Mucosa of stomach (tissue), 1 donor: Measurements from ENCODE around the gene NRARP.
"Not testable (repeated sequence)": the region's sequence is repeated elsewhere in the genome, so short reads cannot be mapped to it uniquely, and the experiment has no call there.

ENCODE experiments used
- H3K27me3 ChIP-seq: one replicate; pipeline ENCODE4 v1.7.0; 2013; ENCODE audit warnings: mild to moderate bottlenecking, low read length; ENCODE audit not compliant: control insufficient read depth, insufficient read depth
- H3K36me3 ChIP-seq: one replicate; pipeline ENCODE4 v1.7.0; 2013; ENCODE audit warnings: low read length; ENCODE audit not compliant: control insufficient read depth, insufficient read depth
- H3K4me1 ChIP-seq: one replicate; pipeline ENCODE4 v1.7.0; 2013; ENCODE audit warnings: mild to moderate bottlenecking, low read length; ENCODE audit not compliant: control insufficient read depth, insufficient read depth
- H3K4me3 ChIP-seq: one replicate; pipeline ENCODE4 v1.7.0; 2013; ENCODE audit warnings: low read length
- H3K9ac ChIP-seq: one replicate; pipeline ENCODE4 v1.7.0; 2013; ENCODE audit warnings: mild to moderate bottlenecking, low read length, moderate library complexity
- H3K9me3 ChIP-seq: one replicate; pipeline ENCODE4 v1.7.0; 2013; ENCODE audit warnings: mild to moderate bottlenecking, low read length, moderate library complexity; ENCODE audit not compliant: control insufficient read depth
- donor health status: Pancreatic carcinoma.

The NRARP gene

GRCh38 chr9:137263506-137263905 lies 38.6 kb downstream of the NRARP start:
- Histone ChIP-seq H3K27me3 (no peaks in the 10 kb centered on the region), H3K9ac (no peak overlapping the region), H3K4me1 (peaks cover 8% of the 10 kb centered on the region), H3K36me3 (peaks cover 4% of the 10 kb centered on the region), H3K4me3 (no peak overlapping the region), H3K9me3 (no peaks in the 10 kb centered on the region)

DNA sequence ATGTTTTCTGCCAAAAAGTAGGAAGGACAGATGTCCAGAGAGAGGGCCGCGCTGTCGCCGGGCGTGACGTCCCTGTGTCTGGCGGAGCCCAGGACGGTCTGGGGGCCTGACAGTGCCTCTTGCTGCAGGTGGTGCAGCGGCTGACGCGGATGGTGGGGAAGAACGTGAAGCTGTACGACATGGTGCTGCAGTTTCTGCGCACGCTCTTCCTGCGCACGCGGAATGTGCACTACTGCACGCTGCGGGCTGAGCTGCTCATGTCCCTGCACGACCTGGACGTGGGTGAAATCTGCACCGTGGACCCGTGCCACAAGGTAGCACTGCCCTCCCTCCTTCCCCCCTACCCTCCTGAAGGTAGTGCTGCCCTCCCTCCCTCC lies 39.2 kb downstream of the NRARP start:
- Histone ChIP-seq H3K4me1 (peaks cover 2% of the 10 kb centered on the region), H3K36me3 (peaks cover 4% of the 10 kb centered on the region), H3K4me3 (no peak overlapping the region)

GRCh38 chr9:137262173-137262908 lies 39.7 kb downstream of the NRARP start:
- H3K9ac ChIP-seq, H3K27me3 ChIP-seq, H3K9me3 ChIP-seq, H3K4me3 ChIP-seq, H3K36me3 ChIP-seq, H3K4me1 ChIP-seq: not testable (repeated sequence)

More for the DNA sequence above, 39.2 kb downstream of the NRARP start:
- Histone ChIP-seq H3K9me3 (no peaks in the 10 kb centered on the region), H3K27me3 (no peaks in the 10 kb centered on the region), H3K9ac (no peak overlapping the region)

DNA sequence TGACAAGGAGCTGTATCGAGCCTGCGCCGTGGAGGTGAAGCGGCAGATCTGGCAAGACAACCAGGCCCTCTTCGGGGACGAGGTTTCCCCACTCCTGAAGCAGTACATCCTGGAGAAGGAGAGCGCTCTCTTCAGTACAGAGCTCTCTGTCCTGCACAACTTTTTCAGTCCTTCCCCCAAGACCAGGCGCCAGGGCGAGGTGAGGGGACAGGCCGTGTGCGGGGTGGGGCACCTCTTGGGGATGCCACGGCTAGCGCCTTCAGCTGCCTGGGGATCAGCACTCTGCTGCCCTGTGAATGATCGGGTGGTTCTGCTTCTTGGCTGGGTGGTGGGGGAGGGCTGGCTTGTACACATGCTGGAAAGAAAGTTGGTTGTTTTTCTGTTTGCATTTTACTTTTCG lies 45.2 kb downstream of the NRARP start:
- Histone ChIP-seq H3K9me3 (no peaks in the 10 kb centered on the region), H3K27me3 (no peaks in the 10 kb centered on the region), H3K4me1 (peaks cover 31% of the 10 kb centered on the region), H3K9ac (no peak overlapping the region), H3K4me3 (no peak overlapping the region), H3K36me3 (no peaks in the 10 kb centered on the region)

DNA sequence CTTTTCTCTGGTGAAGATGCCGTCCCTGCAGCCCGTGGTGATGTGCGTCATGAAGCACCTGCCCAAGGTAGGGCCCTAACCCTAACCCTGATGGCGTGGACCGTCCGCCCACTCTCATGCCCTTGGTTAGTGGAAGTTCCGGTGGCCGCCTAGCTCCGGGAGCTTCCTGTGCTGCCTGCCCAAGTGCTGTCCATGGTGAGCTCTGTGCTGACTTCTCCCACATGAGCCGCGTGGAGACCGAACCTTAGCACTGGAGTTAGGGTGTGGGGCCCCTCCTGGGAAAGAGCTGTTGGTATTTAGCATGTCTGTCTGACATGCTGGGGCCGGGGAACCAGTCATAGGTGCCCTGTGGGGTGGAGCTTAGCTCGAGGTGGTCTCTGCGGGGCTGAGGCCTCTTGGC lies 45.7 kb downstream of the NRARP start:
- no peaks in the 10 kb centered on the region for H3K9me3 ChIP-seq
- H3K4me1 ChIP-seq = peaks cover 31% of the 10 kb centered on the region
- H3K4me3 ChIP-seq = peak overlapping the region; percentile 44
- H3K36me3 ChIP-seq = no peaks in the 10 kb centered on the region
- no peaks in the 10 kb centered on the region for H3K27me3 ChIP-seq
- peak overlapping the region; percentile 69 for H3K9ac ChIP-seq

- Histone ChIP-seq H3K9me3 (no peaks in the 10 kb centered on the region), H3K27me3 (no peaks in the 10 kb centered on the region), H3K36me3 (no peaks in the 10 kb centered on the region), H3K4me3 (peak overlapping the region; percentile 44), H3K9ac (peak overlapping the region; percentile 69), H3K4me1 (peaks cover 31% of the 10 kb centered on the region)
Measured at GRCh38 chr9:137255448-137256114, 46.5 kb downstream of the NRARP start.

GRCh38 chr9:137254624-137255447 lies 47.2 kb downstream of the NRARP start, which contains the start of gene NELFB:
TSS of gene NELFB (plus strand) at chr9:137255327.
- peak within 1 kb of the TSS; percentile 69 for H3K9ac ChIP-seq
- H3K4me1 ChIP-seq = peaks cover 31% of the 10 kb centered on the region
- H3K9me3 ChIP-seq = no peaks in the 10 kb centered on the region
- H3K36me3 ChIP-seq = no peaks in the 10 kb centered on the region
- peak within 1 kb of the TSS; percentile 50 for H3K4me3 ChIP-seq
- no peaks in the 10 kb centered on the region for H3K27me3 ChIP-seq

DNA sequence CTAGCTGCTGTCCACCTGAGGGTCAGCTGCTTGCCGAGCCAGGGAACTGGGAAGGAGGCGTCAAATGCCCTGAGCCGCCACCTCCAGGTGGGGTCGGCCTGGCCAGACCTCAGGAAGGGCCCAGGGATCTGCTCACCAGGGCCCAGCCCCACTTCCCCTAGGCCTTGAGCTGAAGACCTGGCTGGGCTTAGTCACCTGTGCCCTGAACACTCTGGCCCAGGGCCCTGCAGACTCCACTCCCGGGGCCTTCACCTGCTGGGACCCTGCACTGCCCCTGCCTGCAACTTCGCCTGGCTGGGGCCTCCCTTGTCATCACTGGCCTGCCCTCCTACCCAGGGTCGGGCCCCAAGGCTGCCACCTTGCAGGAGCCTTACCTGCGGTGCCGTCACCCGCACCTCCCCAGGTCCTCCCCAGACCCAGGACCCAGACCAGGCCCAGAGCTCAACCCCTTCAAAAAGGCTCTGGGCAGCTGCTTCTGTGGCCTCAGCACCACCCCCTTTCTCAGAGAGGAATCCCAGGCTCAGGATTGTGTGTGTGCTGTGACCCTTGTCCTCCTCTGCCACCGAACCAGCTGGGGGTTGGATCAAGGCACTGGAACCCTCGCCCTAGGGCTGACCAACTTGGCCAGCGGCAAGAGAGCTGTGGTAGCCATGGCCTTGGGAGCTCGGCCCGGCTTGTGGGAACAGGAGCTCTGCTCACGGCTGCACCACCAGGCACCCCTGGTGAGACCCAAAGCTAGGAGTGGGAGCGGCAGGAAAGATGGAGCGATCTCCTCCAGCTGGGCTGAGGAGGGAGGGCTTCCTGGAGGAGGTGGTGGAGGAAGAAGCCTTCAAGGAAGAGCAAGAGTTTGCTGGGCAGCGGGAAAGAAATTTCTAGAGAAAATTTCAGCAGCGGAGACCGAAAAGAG lies 48.1 kb downstream of the NRARP start:
- peak overlapping the region; percentile 50 for H3K4me3 ChIP-seq
- H3K27me3 ChIP-seq = no peaks in the 10 kb centered on the region
- no peaks in the 10 kb centered on the region for H3K9me3 ChIP-seq
- H3K9ac ChIP-seq = peak overlapping the region; percentile 65
- no peaks in the 10 kb centered on the region for H3K36me3 ChIP-seq
- peaks cover 31% of the 10 kb centered on the region for H3K4me1 ChIP-seq

GRCh38 chr9:137252555-137253506 lies 49.2 kb downstream of the NRARP start:
- no peak overlapping the region for H3K4me3 ChIP-seq
- H3K9me3 ChIP-seq = no peaks in the 10 kb centered on the region
- H3K4me1 ChIP-seq = peaks cover 31% of the 10 kb centered on the region
- no peaks in the 10 kb centered on the region for H3K27me3 ChIP-seq
- H3K9ac ChIP-seq = no peak overlapping the region
- H3K36me3 ChIP-seq = no peaks in the 10 kb centered on the region

- no peak overlapping the region for H3K4me3 ChIP-seq
- no peak overlapping the region for H3K9ac ChIP-seq
- no peaks in the 10 kb centered on the region for H3K9me3 ChIP-seq
- H3K27me3 ChIP-seq = no peaks in the 10 kb centered on the region
- H3K36me3 ChIP-seq = no peaks in the 10 kb centered on the region
- H3K4me1 ChIP-seq = peaks cover 27% of the 10 kb centered on the region
Measured at GRCh38 chr9:137251490-137252268, 50.4 kb downstream of the NRARP start.
